HepG2 (cell line): ENCODE data around the gene TBC1D14. TPM values are rescaled to one million over a fixed set of nuclear protein-coding genes. Genes with fewer than 3 reads are reported as not detected.

Experiments used
- FOSL2 ChIP-seq: sonication (generic); formaldehyde crosslinking; IDR thresholded peaks from 2 replicates; pipeline ENCODE4 v1.4.0; 2020; ENCODE audit warnings: missing genetic modification reagents
- HDAC1 ChIP-seq: sonication (generic); formaldehyde crosslinking; IDR thresholded peaks from 2 replicates; pipeline ENCODE4 v1.5.1; 2020; ENCODE audit warnings: mild to moderate bottlenecking, missing genetic modification reagents
- JUN ChIP-seq: sonication (generic); formaldehyde crosslinking; IDR thresholded peaks from 2 replicates; pipeline ENCODE4 v1.4.0; 2020; ENCODE audit warnings: mild to moderate bottlenecking, missing genetic modification reagents
- JUND ChIP-seq: sonication (generic); formaldehyde crosslinking; IDR thresholded peaks from 2 replicates; pipeline ENCODE4 v1.8.0; 2022; ENCODE audit warnings: mild to moderate bottlenecking, missing genetic modification reagents
- PAX8 ChIP-seq: sonication (generic); formaldehyde crosslinking; IDR thresholded peaks from 2 replicates; pipeline ENCODE4 v1.8.0; 2022; ENCODE audit warnings: mild to moderate bottlenecking, missing genetic modification reagents, borderline replicate concordance
- PBX2 ChIP-seq: IDR thresholded peaks from 2 replicates; pipeline ENCODE4 v1.6.1; 2016; ENCODE audit warnings: control low read depth
- RNF2 ChIP-seq: fragments of 450-650 bp; conservative IDR thresholded peaks from 2 replicates; pipeline ENCODE4 v1.6.1; 2016; ENCODE audit warnings: low read depth
- SOX5 ChIP-seq: IDR thresholded peaks from 2 replicates; pipeline ENCODE4 v1.6.1; 2016; ENCODE audit warnings: borderline replicate concordance
- ZFYVE20 ChIP-seq: sonication (generic); formaldehyde crosslinking; IDR thresholded peaks from 2 replicates; pipeline ENCODE4 v1.8.0; 2023; ENCODE audit warnings: low read depth, mild to moderate bottlenecking, moderate library complexity, missing genetic modification reagents, borderline replicate concordance
- ZNF205 ChIP-seq: IDR thresholded peaks from 2 replicates; pipeline ENCODE4 v1.6.1; 2018; ENCODE audit warnings: missing biosample characterization, missing genetic modification reagents
- ZNF263 ChIP-seq: sonication (generic); formaldehyde crosslinking; IDR thresholded peaks from 2 replicates; pipeline ENCODE4 v1.4.0; 2020; ENCODE audit warnings: missing genetic modification reagents
- ZNF30 ChIP-seq: sonication (generic); formaldehyde crosslinking; IDR thresholded peaks from 2 replicates; pipeline ENCODE4 v1.5.0; 2020; ENCODE audit warnings: mild to moderate bottlenecking, missing genetic modification reagents
- ZNF317 ChIP-seq: sonication (generic); formaldehyde crosslinking; IDR thresholded peaks from 2 replicates; pipeline ENCODE4 v1.5.0; 2020; ENCODE audit warnings: mild to moderate bottlenecking, missing genetic modification reagents
- ZNF564 ChIP-seq: sonication (generic); formaldehyde crosslinking; IDR thresholded peaks from 2 replicates; pipeline ENCODE4 v1.8.1; 2023; ENCODE audit warnings: mild to moderate bottlenecking, missing genetic modification reagents
- ZNF609 ChIP-seq: sonication (generic); formaldehyde crosslinking; IDR thresholded peaks from 2 replicates; pipeline ENCODE4 v1.4.0; 2020; ENCODE audit warnings: mild to moderate bottlenecking, missing genetic modification reagents, borderline replicate concordance
- ZNF883 ChIP-seq: sonication (generic); formaldehyde crosslinking; IDR thresholded peaks from 2 replicates; pipeline ENCODE4 v1.5.1; 2020; ENCODE audit warnings: mild to moderate bottlenecking, missing genetic modification reagents; ENCODE audit errors: not compliant biosample characterization
- polyA plus RNA-seq, 8 experiments: library from polyadenylated mRNA; depleted of rRNA in 3 of 8; stranded (reverse) in 7 of 8; unstranded in 1 of 8; fragments of >200 nt; fragmentation: Illumina TruSeq in 4 of 8; extraction: Trizol in 4 of 8; gene quantifications; 2 replicates each; pipeline versions ENCODE4 v1.2.1 to v1.2.3, GENCODE V29; 2011 to 2016; ENCODE audit warnings: low read depth in 4 of 8, missing spikeins in 1 of 8, mixed read lengths in 1 of 8; ENCODE audit not compliant: insufficient read depth in 1 of 8
- total RNA-seq, 5 experiments: library from RNA; depleted of rRNA; stranded (reverse); fragments of >200 nt; fragmentation: Illumina TruSeq; extraction: Trizol; gene quantifications; 2 replicates each; pipeline ENCODE4 v1.2.3, GENCODE V29; 2016; ENCODE audit warnings: low read depth in 1 of 5

Gene TBC1D14
- total and polyA plus RNA-seq, 2 of the 13 experiments (the other 11 are each of a cell fraction or from before 2014, with no cell fraction given), result 29.5 to 46.5 TPM

GRCh38 chr4:7034262-7035081 is 124.8 kb downstream of the TBC1D14 start (continued):
- peak; percentile 29; the same call in 1 of the 2 replicates for TF ChIP-seq ZNF609 (CRISPR knock-in tag)
- TF ChIP-seq ZNF564, result peak; percentile 37; the same call in 1 of the 2 replicates
- TF ChIP-seq RNF2, result no peak
- 0 out of 2 replicates have a peak, but pooled peaks have one; percentile 40 for TF ChIP-seq PAX8
- peak; percentile 98 for TF ChIP-seq FOSL2 (CRISPR knock-in tag)
- TF ChIP-seq ZFYVE20 (CRISPR knock-in tag), result no peak
- peak; percentile 64; the same call in 1 of the 2 replicates for TF ChIP-seq HDAC1
- TF ChIP-seq ZNF205 (CRISPR knock-in tag), result peak; percentile 64
- peak; percentile 91 for TF ChIP-seq JUN (CRISPR knock-in tag)
- no peak for TF ChIP-seq ZNF317 (CRISPR knock-in tag)
- TF ChIP-seq ZNF883 (CRISPR knock-in tag), result peak; percentile 82
- peak; percentile 67 for TF ChIP-seq SOX5
- TF ChIP-seq JUND (CRISPR knock-in tag), result peak; percentile 87
- no peak for TF ChIP-seq PBX2 (CRISPR knock-in tag)
- peak; percentile 82; the same call in 1 of the 2 replicates for TF ChIP-seq ZNF30 (CRISPR knock-in tag)
- no peak for TF ChIP-seq ZNF263 (CRISPR knock-in tag)
